H1 (cell line): ENCODE data around the gene GRID2. TPM values are rescaled to one million over a fixed set of nuclear protein-coding genes. Genes with fewer than 3 reads are reported as not detected.

ENCODE experiments used
- CTCF ChIA-PET: fragments of 300-600 bp; sonication (Branson Sonifier 250); formaldehyde crosslinking; loops from one replicate; lab custom pipeline; 2021; ENCODE audit not compliant: partially characterized antibody; lab: Charles Lee
- POLR2A ChIA-PET: fragments of 300-600 bp; sonication (Branson Sonifier 250); formaldehyde crosslinking; loops from one replicate; lab custom pipeline; 2021; ENCODE audit warnings: inconsistent platforms; ENCODE audit not compliant: partially characterized antibody; lab: Charles Lee
- DNase-seq, 2 experiments: peaks; one replicate each; pipeline versions ENCODE4 v3.0.0 to v3.0.0-alpha.2; 2010 to 2022; ENCODE audit warnings: low spot score in 2 of 2, low read depth in 1 of 2, mixed read lengths in 1 of 2
- FAIRE-seq: peaks from 2 replicates; lab custom pipeline; 2011; peaks lifted over from hg19 to GRCh38; lab: Jason Lieb, UNC
- H2AFZ ChIP-seq: 2 replicates; pipeline ENCODE4 v1.8.1; 2012; ENCODE audit warnings: low read length, inconsistent platforms
- H2AK5ac ChIP-seq: 2 replicates; pipeline ENCODE4 v1.6.1; 2013; ENCODE audit warnings: low read depth, low read length
- H2BK120ac ChIP-seq: replicated peaks from 2 replicates; pipeline ENCODE3; 2013; ENCODE audit warnings: low read depth, low read length, inconsistent platforms
- H2BK12ac ChIP-seq: 2 replicates; pipeline ENCODE4 v1.6.1; 2013; ENCODE audit warnings: low read depth, low read length
- H2BK15ac ChIP-seq: 2 replicates; pipeline ENCODE4 v1.6.1; 2013; ENCODE audit warnings: low read length
- H2BK20ac ChIP-seq: 2 replicates; pipeline ENCODE4 v1.6.1; 2013; ENCODE audit warnings: low read length
- H2BK5ac ChIP-seq: 2 replicates; pipeline ENCODE4 v1.6.1; 2013; ENCODE audit warnings: low read depth, low read length
- H3K14ac ChIP-seq: 2 replicates; pipeline ENCODE4 v1.6.1; 2013; ENCODE audit warnings: inconsistent platforms; ENCODE audit not compliant: insufficient read length
- H3K18ac ChIP-seq: 2 replicates; pipeline ENCODE4 v1.6.1; 2013; ENCODE audit warnings: low read length; ENCODE audit errors: extremely low read depth
- H3K23ac ChIP-seq: 2 replicates; pipeline ENCODE4 v1.6.1; 2013; ENCODE audit warnings: inconsistent platforms; ENCODE audit not compliant: insufficient read length
- H3K23me2 ChIP-seq: 2 replicates; pipeline ENCODE4 v1.6.1; 2013; ENCODE audit warnings: low read depth, low read length
- H3K27ac ChIP-seq: 2 replicates; pipeline ENCODE4 v1.6.1; 2011; ENCODE audit warnings: low read depth, low read length, inconsistent platforms
- H3K27me3 ChIP-seq, 4 experiments: replicated peaks in 1 of 4; 1 replicate in 1 of 4; 2 replicates in 3 of 4; pipeline versions ENCODE4 v1.6.1 to v1.8.1; 2011 to 2013; ENCODE audit warnings: low read length in 3 of 4, mild to moderate bottlenecking in 3 of 4, inconsistent platforms in 2 of 4, mixed read lengths in 2 of 4, moderate library complexity in 1 of 4; ENCODE audit not compliant: control insufficient read depth in 3 of 4, insufficient read depth in 3 of 4; ENCODE audit errors: extremely low read depth in 1 of 4
- H3K36me3 ChIP-seq, 4 experiments: 2 replicates each; pipeline versions ENCODE4 v1.6.1 to v1.8.1; 2011 to 2013; ENCODE audit warnings: mild to moderate bottlenecking in 4 of 4, low read length in 3 of 4, moderate library complexity in 2 of 4, control low read depth in 1 of 4, inconsistent platforms in 1 of 4; ENCODE audit not compliant: insufficient read depth in 4 of 4, control insufficient read depth in 2 of 4
- H3K4ac ChIP-seq: replicated peaks from 2 replicates; pipeline ENCODE3; 2013; ENCODE audit warnings: low read length, low read depth, mixed read lengths, inconsistent platforms; ENCODE audit not compliant: insufficient read length
- H3K4me1 ChIP-seq, 4 experiments: replicated peaks in 1 of 4; 1 replicate in 1 of 4; 2 replicates in 3 of 4; pipeline versions ENCODE4 v1.6.1 to v1.8.1; 2011 to 2013; ENCODE audit warnings: low read length in 3 of 4, inconsistent platforms in 2 of 4, mixed read lengths in 1 of 4; ENCODE audit not compliant: insufficient read depth in 4 of 4, control insufficient read depth in 3 of 4
- H3K4me2 ChIP-seq, 2 experiments: 2 replicates each; pipeline versions ENCODE4 v1.6.1 to v1.8.1; 2011 to 2013; ENCODE audit warnings: low read depth in 2 of 2, low read length in 2 of 2, control low read depth in 1 of 2, inconsistent platforms in 1 of 2, mild to moderate bottlenecking in 1 of 2; ENCODE audit not compliant: insufficient read depth in 1 of 2
- H3K4me3 ChIP-seq, 4 experiments: fragments of 200-600, 300-600 bp in 1 of 4; sonication (generic), shearing (Covaris generic), sonication (Bioruptor Twin) in 1 of 4; 2 replicates each; pipeline versions ENCODE4 v1.5.1 to v1.8.1; 2011 to 2016; ENCODE audit warnings: low read length in 4 of 4, low read depth in 3 of 4, control low read depth in 2 of 4, inconsistent platforms in 2 of 4, mild to moderate bottlenecking in 2 of 4, mixed read lengths in 1 of 4, moderate library complexity in 1 of 4; ENCODE audit not compliant: insufficient read depth in 2 of 4; ENCODE audit errors: extremely low read depth in 1 of 4
- H3K56ac ChIP-seq: replicated peaks from 2 replicates; pipeline ENCODE3; 2013; ENCODE audit warnings: low read depth, mild to moderate bottlenecking, mixed read lengths, low read length, inconsistent platforms; ENCODE audit not compliant: insufficient read length
- H3K79me1 ChIP-seq: 2 replicates; pipeline ENCODE4 v1.6.1; 2013; ENCODE audit warnings: low read depth, low read length, control low read depth
- H3K79me2 ChIP-seq, 2 experiments: 2 replicates each; pipeline versions ENCODE4 v1.6.1 to v1.8.1; 2012 to 2013; ENCODE audit warnings: low read length in 2 of 2, mild to moderate bottlenecking in 2 of 2, inconsistent platforms in 1 of 2; ENCODE audit not compliant: insufficient read depth in 2 of 2, control insufficient read depth in 1 of 2
- H3K9ac ChIP-seq, 4 experiments: replicated peaks in 1 of 4; 1 replicate in 1 of 4; 2 replicates in 3 of 4; pipeline versions ENCODE4 v1.6.1 to v1.8.1; 2011 to 2013; ENCODE audit warnings: low read depth in 3 of 4, low read length in 3 of 4, control low read depth in 2 of 4, mild to moderate bottlenecking in 2 of 4, moderate library complexity in 2 of 4, inconsistent platforms in 1 of 4; ENCODE audit errors: extremely low read depth in 1 of 4
- H3K9me3 ChIP-seq, 2 experiments: 2 replicates each; pipeline versions ENCODE4 v1.6.1 to v1.8.1; 2012 to 2013; ENCODE audit warnings: mild to moderate bottlenecking in 2 of 2, moderate library complexity in 2 of 2, control low read depth in 1 of 2, inconsistent platforms in 1 of 2, low read depth in 1 of 2, low read length in 1 of 2, mixed read lengths in 1 of 2; ENCODE audit not compliant: insufficient read depth in 2 of 2
- H4K20me1 ChIP-seq, 2 experiments: replicated peaks in 1 of 2; 2 replicates each; pipeline versions ENCODE3 to v1.8.1; 2011 to 2013; ENCODE audit warnings: inconsistent platforms in 2 of 2, low read length in 2 of 2, mild to moderate bottlenecking in 1 of 2; ENCODE audit not compliant: insufficient read depth in 2 of 2, control insufficient read depth in 1 of 2
- H4K5ac ChIP-seq: 2 replicates; pipeline ENCODE4 v1.6.1; 2013; ENCODE audit warnings: low read length, low read depth, mixed read lengths, inconsistent platforms; ENCODE audit not compliant: insufficient read length
- H4K8ac ChIP-seq: 2 replicates; pipeline ENCODE4 v1.8.0; 2013; ENCODE audit warnings: mild to moderate bottlenecking, moderate library complexity, low read length, inconsistent platforms; ENCODE audit not compliant: insufficient read depth; ENCODE audit errors: extremely low read depth
- H4K91ac ChIP-seq: replicated peaks from 2 replicates; pipeline ENCODE3; 2013; ENCODE audit warnings: low read length, mixed read lengths, inconsistent platforms; ENCODE audit not compliant: insufficient read length
- EGR1 ChIP-seq: IDR thresholded peaks from 2 replicates; pipeline ENCODE4 v1.6.1; 2011; ENCODE audit warnings: low read depth, low read length, borderline replicate concordance
- HDAC6 ChIP-seq: IDR thresholded peaks from one replicate; pipeline ENCODE4 v1.7.1; 2012; ENCODE audit warnings: low read depth, mild to moderate bottlenecking, inconsistent platforms, low read length, moderate library complexity
- KDM5A ChIP-seq: fragments of 200-600 bp; IDR thresholded peaks from 2 replicates; pipeline ENCODE4 v1.7.1; 2012; ENCODE audit warnings: mild to moderate bottlenecking, low read length, inconsistent platforms, mixed read lengths
- PHF8 ChIP-seq: fragments of 200-600 bp; sonication (generic); conservative IDR thresholded peaks from 2 replicates; pipeline ENCODE4 v1.7.1; 2012; ENCODE audit warnings: low read depth, mild to moderate bottlenecking, inconsistent platforms, low read length, moderate library complexity
- polyA plus RNA-seq, 7 experiments: library from polyadenylated mRNA; depleted of rRNA in 3 of 7; stranded (reverse) in 5 of 7; unstranded in 2 of 7; fragments of >200 nt in 5 of 7; fragments of 200-250 nt in 2 of 7; gene quantifications; 1 replicate in 5 of 7; 2 replicates in 1 of 7; 4 replicates in 1 of 7; pipeline versions ENCODE4 v1.2.1 to v1.2.3, GENCODE V29; 2011 to 2013; ENCODE audit warnings: missing spikeins in 2 of 7, mixed read lengths in 2 of 7
- total RNA-seq: library from RNA; stranded (reverse); fragmentation: NEBNext Ultra II Directional; extraction: Animal tissue kit (Norgen Biotek cat#: 25700); gene quantifications from 2 replicates; pipeline ENCODE4 v1.2.1, GENCODE V29; 2021

GRID2 gene
- total and polyA plus RNA-seq, 2 of the 8 experiments (the other 6 are each of a cell fraction or from before 2014, with no cell fraction given): 31.1 to 81.9 TPM

GRCh38 chr4:92840880-92841279 is 537.1 kb downstream of the GRID2 start:
- H2BK20ac ChIP-seq: no peak overlapping the region
- no peaks in the 10 kb centered on the region for H3K79me1 ChIP-seq
- H3K23me2 ChIP-seq: no peaks in the 10 kb centered on the region
- H3K4me3 ChIP-seq: no peak overlapping the region
- no peaks in the 10 kb centered on the region for H3K27me3 ChIP-seq
- H4K91ac ChIP-seq: no peak overlapping the region
- H3K56ac ChIP-seq: no peak overlapping the region
- H3K4me1 ChIP-seq: no peaks in the 10 kb centered on the region
- no peak overlapping the region for H2BK5ac ChIP-seq
- ChIA-PET POLR2A (interaction anchor here (1.0 to 1.3 kb wide), 2 partner anchors 9 to 14 kb away, joined by 4 read pairs; no protein-coding TSS in a partner anchor), CTCF (no interaction called here)
- no peak overlapping the region for H2BK12ac ChIP-seq
- H2AFZ ChIP-seq: no peak overlapping the region
- H4K20me1 ChIP-seq: no peaks in the 10 kb centered on the region
- no peak overlapping the region for H3K9ac ChIP-seq
- no peak overlapping the region for H3K4ac ChIP-seq
- H2AK5ac ChIP-seq: no peak overlapping the region
- no peaks in the 10 kb centered on the region; a peak in 1 of 8 replicates for H3K36me3 ChIP-seq
- H2BK15ac ChIP-seq: no peak overlapping the region
- H3K9me3 ChIP-seq: no peaks in the 10 kb centered on the region
- peaks cover 0 to 15% of the 10 kb centered on the region in 2 experiments; a peak in 1 of 4 replicates for H3K79me2 ChIP-seq
- H2BK120ac ChIP-seq: no peak overlapping the region
- no peak overlapping the region for H3K27ac ChIP-seq
- no peak for DNase-seq
- H3K4me2 ChIP-seq: no peak overlapping the region
- H3K18ac ChIP-seq: no peak overlapping the region
- H4K8ac ChIP-seq: no peak overlapping the region
- no peak overlapping the region for H3K23ac ChIP-seq
- TF ChIP-seq KDM5A: no peak
- TF ChIP-seq PHF8: no peak
- no peak for TF ChIP-seq HDAC6
- no peak for TF ChIP-seq EGR1
- no peak for FAIRE-seq
- H4K5ac ChIP-seq: no peak overlapping the region
- H3K14ac ChIP-seq: no peak overlapping the region
